ENCODE measurements around the gene AP3D1. TPM values are rescaled to one million over a fixed set of nuclear protein-coding genes. Genes with fewer than 3 reads are reported as not detected.

Gene AP3D1
- total and polyA plus RNA-seq, 9 of the 15 experiments (the other 6 are each of a cell fraction or from before 2014, with no cell fraction given): 1.2 to 86.1 (median 35.9) TPM

DNA sequence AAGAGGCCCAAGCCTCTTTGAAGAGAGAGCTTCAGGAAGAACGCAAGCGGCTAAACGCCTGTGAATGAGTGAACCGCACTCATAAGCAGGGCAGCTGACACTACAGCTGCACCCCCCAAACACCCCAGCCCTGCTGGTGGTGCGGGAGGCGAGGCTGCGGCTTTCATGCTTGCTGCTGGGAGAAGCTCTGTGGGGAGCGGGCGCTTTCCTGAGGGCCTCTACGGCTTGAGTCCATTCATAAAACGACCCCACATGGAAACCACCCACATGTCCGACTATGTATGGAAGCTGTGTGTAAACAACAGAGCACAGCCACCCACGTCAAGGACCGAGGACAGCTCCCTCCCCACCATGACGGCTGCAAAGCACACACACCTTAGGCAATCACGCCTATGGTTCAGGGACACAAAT, 5.5 kb downstream of the AP3D1 start:
- POLR2A ChIA-PET: interaction anchor here (1.0 kb wide), 1 partner anchor 12 kb away, joined by 5 read pairs; no protein-coding TSS in a partner anchor
- CTCF ChIA-PET (ENCODE audit: low intra/inter-chr PET ratio): no interaction called here
- H3K4me1 ChIP-seq (replicated peaks in 1 of 2; ENCODE audit: control insufficient read depth in 2 of 2, insufficient read depth in 2 of 2, low read length in 2 of 2): peaks cover 21 to 37% of the 10 kb centered on the region in 2 experiments; a peak in 4 of 5 replicates
- in situ Hi-C loops (cut with MboI) (no loop called here), intact Hi-C loops (cut with micrococcal nuclease) (no loop called here)
- no peaks in the 10 kb centered on the region for H3K9me3 ChIP-seq (replicated peaks; ENCODE audit: control insufficient read depth, insufficient read depth, low read depth, low read length)
- no peak for FAIRE-seq
- peaks cover 94% of the 10 kb centered on the region for H3K79me2 ChIP-seq (ENCODE audit: control insufficient read depth, insufficient read depth, low read length)
- no peaks in the 10 kb centered on the region for H3K27me3 ChIP-seq (ENCODE audit: control insufficient read depth in 2 of 2, insufficient read depth in 2 of 2, low read length in 2 of 2)
- no peak overlapping the region for H2AFZ ChIP-seq (ENCODE audit: low read depth, low read length)
- H3K9ac ChIP-seq (ENCODE audit: insufficient read depth in 1 of 2, low read depth in 2 of 2, low read length in 2 of 2): peak overlapping the region in 1 of 2 experiments; percentile 61; a peak in 1 of 4 replicates
- DNase-seq (ENCODE audit: extremely low read depth in 1 of 4, low spot score in 3 of 4): no peak
- peaks cover 55% of the 10 kb centered on the region for H3K36me3 ChIP-seq (ENCODE audit: control insufficient read depth, insufficient read depth, low read length)
- 87% methylated on average over 13 of the region's 16 CpGs for WGBS (ENCODE audit: insufficient coverage, low coverage, missing lambda C conversion rate)
- H3K9me1 ChIP-seq (ENCODE audit: control insufficient read depth, insufficient read depth, low read length): peaks cover 11% of the 10 kb centered on the region
- ATAC-seq: no peak
- BruUV-seq (replicated peaks): no TSS peak
- no peak overlapping the region for H3K4me3 ChIP-seq
- H3K27ac ChIP-seq (ENCODE audit: extremely low read depth, low read depth, low read length): no peak overlapping the region
- H3K4me2 ChIP-seq (ENCODE audit: insufficient read depth, low read length): no peak overlapping the region
- peaks cover 24% of the 10 kb centered on the region for H4K20me1 ChIP-seq (replicated peaks; ENCODE audit: control insufficient read depth, insufficient read depth, low read length)
- no peak for TF ChIP-seq MAZ (CRISPR knock-in tag; conservative IDR thresholded peaks at IDR 0.05 in 1 of 2, IDR thresholded peaks at IDR 0.05 in 1 of 2)
- TF ChIP-seq TAF15 (IDR thresholded peaks at IDR 0.05; ENCODE audit: low read depth, low read length): no peak
- TF ChIP-seq SUPT5H (IDR thresholded peaks at IDR 0.05): no peak
- peak in 1 of 2 experiments; percentile 42; a peak in 1 of 4 replicates for TF ChIP-seq MNT (conservative IDR thresholded peaks at IDR 0.05)
- TF ChIP-seq, protein P1, sequence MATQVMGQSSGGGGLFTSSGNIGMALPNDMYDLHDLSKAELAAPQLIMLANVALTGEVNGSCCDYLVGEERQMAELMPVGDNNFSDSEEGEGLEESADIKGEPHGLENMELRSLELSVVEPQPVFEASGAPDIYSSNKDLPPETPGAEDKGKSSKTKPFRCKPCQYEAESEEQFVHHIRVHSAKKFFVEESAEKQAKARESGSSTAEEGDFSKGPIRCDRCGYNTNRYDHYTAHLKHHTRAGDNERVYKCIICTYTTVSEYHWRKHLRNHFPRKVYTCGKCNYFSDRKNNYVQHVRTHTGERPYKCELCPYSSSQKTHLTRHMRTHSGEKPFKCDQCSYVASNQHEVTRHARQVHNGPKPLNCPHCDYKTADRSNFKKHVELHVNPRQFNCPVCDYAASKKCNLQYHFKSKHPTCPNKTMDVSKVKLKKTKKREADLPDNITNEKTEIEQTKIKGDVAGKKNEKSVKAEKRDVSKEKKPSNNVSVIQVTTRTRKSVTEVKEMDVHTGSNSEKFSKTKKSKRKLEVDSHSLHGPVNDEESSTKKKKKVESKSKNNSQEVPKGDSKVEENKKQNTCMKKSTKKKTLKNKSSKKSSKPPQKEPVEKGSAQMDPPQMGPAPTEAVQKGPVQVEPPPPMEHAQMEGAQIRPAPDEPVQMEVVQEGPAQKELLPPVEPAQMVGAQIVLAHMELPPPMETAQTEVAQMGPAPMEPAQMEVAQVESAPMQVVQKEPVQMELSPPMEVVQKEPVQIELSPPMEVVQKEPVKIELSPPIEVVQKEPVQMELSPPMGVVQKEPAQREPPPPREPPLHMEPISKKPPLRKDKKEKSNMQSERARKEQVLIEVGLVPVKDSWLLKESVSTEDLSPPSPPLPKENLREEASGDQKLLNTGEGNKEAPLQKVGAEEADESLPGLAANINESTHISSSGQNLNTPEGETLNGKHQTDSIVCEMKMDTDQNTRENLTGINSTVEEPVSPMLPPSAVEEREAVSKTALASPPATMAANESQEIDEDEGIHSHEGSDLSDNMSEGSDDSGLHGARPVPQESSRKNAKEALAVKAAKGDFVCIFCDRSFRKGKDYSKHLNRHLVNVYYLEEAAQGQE (IDR thresholded peaks at IDR 0.05; ENCODE audit: borderline replicate concordance): peak; percentile 57; the same call in 1 of the 2 replicates
- TF ChIP-seq, protein P1 (CRISPR knock-in tag; IDR thresholded peaks at IDR 0.05; ENCODE audit: low read depth): no peak
- no peak for TF ChIP-seq KLF10 (CRISPR knock-in tag; IDR thresholded peaks at IDR 0.05)
- no peak for TF ChIP-seq POU5F1 (IDR thresholded peaks at IDR 0.05; ENCODE audit: borderline replicate concordance, low read depth, low read length, partially characterized antibody)
- no peak for TF ChIP-seq ELF1 (tag; IDR thresholded peaks at IDR 0.05)
- peak; percentile 44; the same call in 1 of the 2 replicates for TF ChIP-seq RBFOX2 (IDR thresholded peaks at IDR 0.05; ENCODE audit: low read depth, low read length)
- no peak for TF ChIP-seq SMAD1 (IDR thresholded peaks at IDR 0.05; ENCODE audit: low read depth, low read length, partially characterized antibody)
- no peak for TF ChIP-seq NFIC (IDR thresholded peaks at IDR 0.05)
